GM12892 (cell line): ENCODE results near the gene SURF4.

Experiments used
- POLR2A ChIP-seq: IDR thresholded peaks from 2 replicates; pipeline ENCODE4 v1.6.1; 2011; ENCODE audit warnings: low read depth, low read length, control low read depth
- POLR2AphosphoS5 ChIP-seq: IDR thresholded peaks from 2 replicates; pipeline ENCODE4 v1.6.1; 2011; ENCODE audit warnings: low read depth, low read length, control low read depth
- TAF1 ChIP-seq: IDR thresholded peaks from 2 replicates; pipeline ENCODE4 v1.6.1; 2011; ENCODE audit warnings: low read depth, mild to moderate bottlenecking, control low read depth, low read length, borderline replicate concordance

DNA sequence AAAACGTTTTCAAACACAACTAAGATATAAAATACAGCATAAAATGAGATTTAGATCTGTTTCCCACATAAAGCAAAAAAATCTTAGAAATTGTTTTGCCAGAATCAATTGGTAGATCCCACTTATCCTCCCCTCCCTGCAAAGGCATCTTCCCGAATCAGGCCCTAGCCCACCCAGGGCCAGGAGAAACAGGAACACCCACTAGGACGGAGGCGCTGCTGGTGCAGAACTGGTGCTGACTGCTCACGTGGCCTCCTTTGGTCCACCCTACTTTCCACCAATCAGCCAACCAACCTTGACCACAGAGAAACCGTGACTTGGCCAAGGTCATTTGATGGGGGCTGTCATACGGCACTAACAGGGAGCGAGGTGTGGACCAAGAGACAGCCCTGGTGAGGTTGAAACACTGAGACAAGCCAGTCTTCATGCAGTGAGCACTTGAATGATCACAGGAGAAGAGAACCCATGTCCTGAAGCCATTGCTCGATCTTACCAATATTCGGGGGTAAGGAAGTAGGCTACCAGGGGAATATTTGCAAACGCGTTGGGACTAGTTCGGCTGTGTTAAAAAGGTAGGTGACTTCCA, 14.3 kb downstream of the SURF4 start:
- TF ChIP-seq POLR2A (no peak; the same call in 1 of the 2 replicates), POLR2AphosphoS5 (peak; percentile 38), TAF1 (no peak)
